H1 (cell line): ENCODE data around the gene ATP6V1A. TPM values are rescaled to one million over a fixed set of nuclear protein-coding genes. Genes with fewer than 3 reads are reported as not detected.

ENCODE experiments used
- CTCF ChIA-PET: fragments of 300-600 bp; sonication (Branson Sonifier 250); formaldehyde crosslinking; loops from one replicate; lab custom pipeline; 2021; ENCODE audit not compliant: partially characterized antibody; lab: Charles Lee
- POLR2A ChIA-PET: fragments of 300-600 bp; sonication (Branson Sonifier 250); formaldehyde crosslinking; loops from one replicate; lab custom pipeline; 2021; ENCODE audit warnings: inconsistent platforms; ENCODE audit not compliant: partially characterized antibody; lab: Charles Lee
- DNase-seq, 2 experiments: peaks; one replicate each; pipeline versions ENCODE4 v3.0.0 to v3.0.0-alpha.2; 2010 to 2022; ENCODE audit warnings: low spot score in 2 of 2, low read depth in 1 of 2, mixed read lengths in 1 of 2
- FAIRE-seq: peaks from 2 replicates; lab custom pipeline; 2011; peaks lifted over from hg19 to GRCh38; lab: Jason Lieb, UNC
- H2AFZ ChIP-seq: 2 replicates; pipeline ENCODE4 v1.8.1; 2012; ENCODE audit warnings: low read length, inconsistent platforms
- H2AK5ac ChIP-seq: 2 replicates; pipeline ENCODE4 v1.6.1; 2013; ENCODE audit warnings: low read depth, low read length
- H2BK120ac ChIP-seq: replicated peaks from 2 replicates; pipeline ENCODE3; 2013; ENCODE audit warnings: low read depth, low read length, inconsistent platforms
- H2BK12ac ChIP-seq: 2 replicates; pipeline ENCODE4 v1.6.1; 2013; ENCODE audit warnings: low read depth, low read length
- H2BK15ac ChIP-seq: 2 replicates; pipeline ENCODE4 v1.6.1; 2013; ENCODE audit warnings: low read length
- H2BK20ac ChIP-seq: 2 replicates; pipeline ENCODE4 v1.6.1; 2013; ENCODE audit warnings: low read length
- H2BK5ac ChIP-seq: 2 replicates; pipeline ENCODE4 v1.6.1; 2013; ENCODE audit warnings: low read depth, low read length
- H3K14ac ChIP-seq: 2 replicates; pipeline ENCODE4 v1.6.1; 2013; ENCODE audit warnings: inconsistent platforms; ENCODE audit not compliant: insufficient read length
- H3K18ac ChIP-seq: 2 replicates; pipeline ENCODE4 v1.6.1; 2013; ENCODE audit warnings: low read length; ENCODE audit errors: extremely low read depth
- H3K23ac ChIP-seq: 2 replicates; pipeline ENCODE4 v1.6.1; 2013; ENCODE audit warnings: inconsistent platforms; ENCODE audit not compliant: insufficient read length
- H3K23me2 ChIP-seq: 2 replicates; pipeline ENCODE4 v1.6.1; 2013; ENCODE audit warnings: low read depth, low read length
- H3K27ac ChIP-seq: 2 replicates; pipeline ENCODE4 v1.6.1; 2011; ENCODE audit warnings: low read depth, low read length, inconsistent platforms
- H3K27me3 ChIP-seq, 4 experiments: replicated peaks in 1 of 4; 1 replicate in 1 of 4; 2 replicates in 3 of 4; pipeline versions ENCODE4 v1.6.1 to v1.8.1; 2011 to 2013; ENCODE audit warnings: low read length in 3 of 4, mild to moderate bottlenecking in 3 of 4, inconsistent platforms in 2 of 4, mixed read lengths in 2 of 4, moderate library complexity in 1 of 4; ENCODE audit not compliant: control insufficient read depth in 3 of 4, insufficient read depth in 3 of 4; ENCODE audit errors: extremely low read depth in 1 of 4
- H3K36me3 ChIP-seq, 4 experiments: 2 replicates each; pipeline versions ENCODE4 v1.6.1 to v1.8.1; 2011 to 2013; ENCODE audit warnings: mild to moderate bottlenecking in 4 of 4, low read length in 3 of 4, moderate library complexity in 2 of 4, control low read depth in 1 of 4, inconsistent platforms in 1 of 4; ENCODE audit not compliant: insufficient read depth in 4 of 4, control insufficient read depth in 2 of 4
- H3K4ac ChIP-seq: replicated peaks from 2 replicates; pipeline ENCODE3; 2013; ENCODE audit warnings: low read length, low read depth, mixed read lengths, inconsistent platforms; ENCODE audit not compliant: insufficient read length
- H3K4me1 ChIP-seq, 4 experiments: replicated peaks in 1 of 4; 1 replicate in 1 of 4; 2 replicates in 3 of 4; pipeline versions ENCODE4 v1.6.1 to v1.8.1; 2011 to 2013; ENCODE audit warnings: low read length in 3 of 4, inconsistent platforms in 2 of 4, mixed read lengths in 1 of 4; ENCODE audit not compliant: insufficient read depth in 4 of 4, control insufficient read depth in 3 of 4
- H3K4me2 ChIP-seq, 2 experiments: 2 replicates each; pipeline versions ENCODE4 v1.6.1 to v1.8.1; 2011 to 2013; ENCODE audit warnings: low read depth in 2 of 2, low read length in 2 of 2, control low read depth in 1 of 2, inconsistent platforms in 1 of 2, mild to moderate bottlenecking in 1 of 2; ENCODE audit not compliant: insufficient read depth in 1 of 2
- H3K4me3 ChIP-seq, 4 experiments: fragments of 200-600, 300-600 bp in 1 of 4; sonication (generic), shearing (Covaris generic), sonication (Bioruptor Twin) in 1 of 4; 2 replicates each; pipeline versions ENCODE4 v1.5.1 to v1.8.1; 2011 to 2016; ENCODE audit warnings: low read length in 4 of 4, low read depth in 3 of 4, control low read depth in 2 of 4, inconsistent platforms in 2 of 4, mild to moderate bottlenecking in 2 of 4, mixed read lengths in 1 of 4, moderate library complexity in 1 of 4; ENCODE audit not compliant: insufficient read depth in 2 of 4; ENCODE audit errors: extremely low read depth in 1 of 4
- H3K56ac ChIP-seq: replicated peaks from 2 replicates; pipeline ENCODE3; 2013; ENCODE audit warnings: low read depth, mild to moderate bottlenecking, mixed read lengths, low read length, inconsistent platforms; ENCODE audit not compliant: insufficient read length
- H3K79me1 ChIP-seq: 2 replicates; pipeline ENCODE4 v1.6.1; 2013; ENCODE audit warnings: low read depth, low read length, control low read depth
- H3K79me2 ChIP-seq, 2 experiments: 2 replicates each; pipeline versions ENCODE4 v1.6.1 to v1.8.1; 2012 to 2013; ENCODE audit warnings: low read length in 2 of 2, mild to moderate bottlenecking in 2 of 2, inconsistent platforms in 1 of 2; ENCODE audit not compliant: insufficient read depth in 2 of 2, control insufficient read depth in 1 of 2
- H3K9ac ChIP-seq, 4 experiments: replicated peaks in 1 of 4; 1 replicate in 1 of 4; 2 replicates in 3 of 4; pipeline versions ENCODE4 v1.6.1 to v1.8.1; 2011 to 2013; ENCODE audit warnings: low read depth in 3 of 4, low read length in 3 of 4, control low read depth in 2 of 4, mild to moderate bottlenecking in 2 of 4, moderate library complexity in 2 of 4, inconsistent platforms in 1 of 4; ENCODE audit errors: extremely low read depth in 1 of 4
- H3K9me3 ChIP-seq, 2 experiments: 2 replicates each; pipeline versions ENCODE4 v1.6.1 to v1.8.1; 2012 to 2013; ENCODE audit warnings: mild to moderate bottlenecking in 2 of 2, moderate library complexity in 2 of 2, control low read depth in 1 of 2, inconsistent platforms in 1 of 2, low read depth in 1 of 2, low read length in 1 of 2, mixed read lengths in 1 of 2; ENCODE audit not compliant: insufficient read depth in 2 of 2
- H4K20me1 ChIP-seq, 2 experiments: replicated peaks in 1 of 2; 2 replicates each; pipeline versions ENCODE3 to v1.8.1; 2011 to 2013; ENCODE audit warnings: inconsistent platforms in 2 of 2, low read length in 2 of 2, mild to moderate bottlenecking in 1 of 2; ENCODE audit not compliant: insufficient read depth in 2 of 2, control insufficient read depth in 1 of 2
- H4K5ac ChIP-seq: 2 replicates; pipeline ENCODE4 v1.6.1; 2013; ENCODE audit warnings: low read length, low read depth, mixed read lengths, inconsistent platforms; ENCODE audit not compliant: insufficient read length
- H4K8ac ChIP-seq: 2 replicates; pipeline ENCODE4 v1.8.0; 2013; ENCODE audit warnings: mild to moderate bottlenecking, moderate library complexity, low read length, inconsistent platforms; ENCODE audit not compliant: insufficient read depth; ENCODE audit errors: extremely low read depth
- H4K91ac ChIP-seq: replicated peaks from 2 replicates; pipeline ENCODE3; 2013; ENCODE audit warnings: low read length, mixed read lengths, inconsistent platforms; ENCODE audit not compliant: insufficient read length
- CREB1 ChIP-seq: IDR thresholded peaks from 2 replicates; pipeline ENCODE4 v1.6.1; 2012; ENCODE audit warnings: inconsistent platforms
- EP300 ChIP-seq, 2 experiments: IDR thresholded peaks; 1 replicate in 1 of 2; 2 replicates in 1 of 2; pipeline ENCODE4 v1.6.1; 2011 to 2012; ENCODE audit warnings: low read depth in 2 of 2, low read length in 2 of 2, mild to moderate bottlenecking in 2 of 2, borderline replicate concordance in 1 of 2, inconsistent platforms in 1 of 2, moderate library complexity in 1 of 2
- EZH2 ChIP-seq: fragments of 200-600 bp; sonication (generic); IDR thresholded peaks from 2 replicates; pipeline ENCODE4 v1.7.1; 2012; ENCODE audit warnings: low read depth, mild to moderate bottlenecking, moderate library complexity, low read length, inconsistent platforms; ENCODE audit not compliant: severe bottlenecking
- SIN3A ChIP-seq, 2 experiments: IDR thresholded peaks in 1 of 2; conservative IDR thresholded peaks in 1 of 2; 2 replicates each; pipeline ENCODE4 v1.6.1; 2011 to 2012; ENCODE audit warnings: low read length in 2 of 2, improper control_type of control experiment in 1 of 2, low read depth in 1 of 2, mild to moderate bottlenecking in 1 of 2
- SP2 ChIP-seq: IDR thresholded peaks from 2 replicates; pipeline ENCODE4 v1.6.1; 2012; ENCODE audit warnings: mild to moderate bottlenecking, low read length, inconsistent platforms
- SUZ12 ChIP-seq: fragments of 200-600 bp; sonication (generic); IDR thresholded peaks from 2 replicates; pipeline ENCODE4 v1.6.1; 2012; ENCODE audit warnings: mild to moderate bottlenecking, inconsistent platforms, low read length, moderate library complexity, mixed read lengths
- TAF7 ChIP-seq: optimal IDR thresholded peaks from 2 replicates; pipeline ENCODE3; 2011; ENCODE audit warnings: low read depth, mild to moderate bottlenecking, inconsistent platforms, low read length, moderate library complexity, borderline replicate concordance
- TEAD4 ChIP-seq: IDR thresholded peaks from 2 replicates; pipeline ENCODE4 v1.6.1; 2012; ENCODE audit warnings: low read depth, low read length, inconsistent platforms, mixed read lengths
- YY1 ChIP-seq: IDR thresholded peaks from 2 replicates; pipeline ENCODE4 v1.6.1; 2011; ENCODE audit warnings: low read depth, mild to moderate bottlenecking, low read length
- WGBS, 2 experiments: shearing (Covaris generic) in 1 of 2; methylation state at CpG; one replicate each; pipeline versions ENCODE4 v1.1.6 to v1.1.7; 2013 to 2015; ENCODE audit warnings: low lambda C conversion rate in 2 of 2, mixed read lengths in 2 of 2, inconsistent platforms in 1 of 2, low coverage in 1 of 2, missing lambda C conversion rate in 1 of 2; ENCODE audit not compliant: insufficient replicate concordance in 2 of 2, insufficient coverage in 1 of 2, insufficient read length in 1 of 2; ENCODE audit errors: extremely low coverage in 1 of 2, missing lambda C conversion rate in 1 of 2; 5-methylcytosine and 5-hydroxymethylcytosine counted together
- polyA plus RNA-seq, 7 experiments: library from polyadenylated mRNA; depleted of rRNA in 3 of 7; stranded (reverse) in 5 of 7; unstranded in 2 of 7; fragments of >200 nt in 5 of 7; fragments of 200-250 nt in 2 of 7; gene quantifications; 1 replicate in 5 of 7; 2 replicates in 1 of 7; 4 replicates in 1 of 7; pipeline versions ENCODE4 v1.2.1 to v1.2.3, GENCODE V29; 2011 to 2013; ENCODE audit warnings: missing spikeins in 2 of 7, mixed read lengths in 2 of 7
- total RNA-seq: library from RNA; stranded (reverse); fragmentation: NEBNext Ultra II Directional; extraction: Animal tissue kit (Norgen Biotek cat#: 25700); gene quantifications from 2 replicates; pipeline ENCODE4 v1.2.1, GENCODE V29; 2021
- TF ChIP-seq, protein P1 (sequence below): IDR thresholded peaks from 2 replicates; pipeline ENCODE4 v1.6.1; 2011; ENCODE audit warnings: low read depth, mild to moderate bottlenecking, low read length; ENCODE audit not compliant: insufficient read depth
- TF ChIP-seq, protein P2 (sequence below): IDR thresholded peaks from 2 replicates; pipeline ENCODE4 v1.6.1; 2012; ENCODE audit warnings: low read length, inconsistent platforms

ATP6V1A gene
- total and polyA plus RNA-seq, 2 of the 8 experiments (the other 6 are each of a cell fraction or from before 2014, with no cell fraction given) = 15.4 to 90.9 TPM

DNA sequence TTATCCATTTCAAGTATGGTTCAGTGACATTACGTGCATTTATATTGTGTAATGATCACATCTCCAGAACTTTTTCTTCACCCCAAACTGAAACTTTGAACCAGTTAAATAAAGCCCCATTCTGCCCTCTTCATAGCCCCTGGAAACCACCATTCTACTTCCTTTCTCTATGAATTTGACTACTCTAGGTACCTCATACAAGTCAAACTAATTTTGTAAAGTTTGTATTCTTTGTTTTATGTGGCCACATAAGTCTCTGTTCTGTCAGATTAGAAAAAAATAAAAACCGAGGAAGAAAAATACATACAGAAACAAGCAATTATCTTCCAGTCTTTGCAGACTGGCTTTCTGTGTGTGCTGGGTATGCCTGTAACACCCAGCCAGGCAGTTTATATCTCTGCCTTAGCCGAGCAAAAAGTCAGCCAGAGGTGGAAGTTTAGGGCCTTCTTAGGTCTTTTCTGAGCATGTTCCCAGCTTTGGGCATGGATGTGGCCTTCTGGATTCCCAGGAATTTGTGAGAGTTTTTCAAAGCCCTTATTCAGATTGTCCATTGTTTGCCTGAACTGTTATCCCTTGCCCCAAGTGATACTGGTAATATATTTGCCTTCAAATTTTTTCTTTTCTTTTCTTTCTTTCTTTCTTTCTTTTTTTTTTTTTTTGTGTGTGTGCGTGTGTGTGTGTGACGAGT, 85.8 kb downstream of the ATP6V1A start:
- Histone ChIP-seq H3K14ac (no peak overlapping the region), H3K18ac (no peak overlapping the region), H3K9me3 (no peaks in the 10 kb centered on the region), H3K4ac (no peak overlapping the region), H3K27ac (no peak overlapping the region), H3K56ac (no peak overlapping the region), H2AFZ (peak overlapping the region; percentile 9), H3K23me2 (no peaks in the 10 kb centered on the region), H4K5ac (no peak overlapping the region), H2BK5ac (no peak overlapping the region), H3K79me1 (no peaks in the 10 kb centered on the region), H2BK120ac (no peak overlapping the region), H3K4me2 (no peak overlapping the region), H2BK15ac (no peak overlapping the region), H3K4me3 (no peak overlapping the region), H4K8ac (no peak overlapping the region), H3K4me1 (peaks cover 0 to 6% (median 0%) of the 10 kb centered on the region in 4 experiments; a peak in 1 of 7 replicates), H3K9ac (no peak overlapping the region), H3K36me3 (no peaks in the 10 kb centered on the region), H4K91ac (no peak overlapping the region), H4K20me1 (no peaks in the 10 kb centered on the region), H2BK20ac (no peak overlapping the region), H3K27me3 (no peaks in the 10 kb centered on the region), H2AK5ac (no peak overlapping the region), H3K23ac (no peak overlapping the region), H3K79me2 (no peaks in the 10 kb centered on the region), H2BK12ac (no peak overlapping the region)
- 92% methylated on average over 3 of the region's 5 CpGs; no CpG with 5 or more reads in 1 of the 2 experiments for WGBS, 2 experiments
- CTCF ChIA-PET = no interaction called here
- DNase-seq (no peak), FAIRE-seq (no peak)
- POLR2A ChIA-PET = no interaction called here
- TF ChIP-seq TAF7 (no peak), SP2 (no peak), YY1 (no peak), TEAD4 (no peak), CREB1 (no peak), EP300 (IDR thresholded peaks at IDR 0.05; ENCODE audit: borderline replicate concordance in 1 of 2, low read depth in 2 of 2, low read length in 2 of 2) (no peak), SIN3A (conservative IDR thresholded peaks at IDR 0.05 in 1 of 2, IDR thresholded peaks at IDR 0.05 in 1 of 2; ENCODE audit: low read depth in 1 of 2, low read length in 2 of 2) (no peak), SUZ12 (no peak), EZH2 (no peak)
- TF ChIP-seq, protein P1, sequence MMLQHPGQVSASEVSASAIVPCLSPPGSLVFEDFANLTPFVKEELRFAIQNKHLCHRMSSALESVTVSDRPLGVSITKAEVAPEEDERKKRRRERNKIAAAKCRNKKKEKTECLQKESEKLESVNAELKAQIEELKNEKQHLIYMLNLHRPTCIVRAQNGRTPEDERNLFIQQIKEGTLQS = no peak
- TF ChIP-seq, protein P2, sequence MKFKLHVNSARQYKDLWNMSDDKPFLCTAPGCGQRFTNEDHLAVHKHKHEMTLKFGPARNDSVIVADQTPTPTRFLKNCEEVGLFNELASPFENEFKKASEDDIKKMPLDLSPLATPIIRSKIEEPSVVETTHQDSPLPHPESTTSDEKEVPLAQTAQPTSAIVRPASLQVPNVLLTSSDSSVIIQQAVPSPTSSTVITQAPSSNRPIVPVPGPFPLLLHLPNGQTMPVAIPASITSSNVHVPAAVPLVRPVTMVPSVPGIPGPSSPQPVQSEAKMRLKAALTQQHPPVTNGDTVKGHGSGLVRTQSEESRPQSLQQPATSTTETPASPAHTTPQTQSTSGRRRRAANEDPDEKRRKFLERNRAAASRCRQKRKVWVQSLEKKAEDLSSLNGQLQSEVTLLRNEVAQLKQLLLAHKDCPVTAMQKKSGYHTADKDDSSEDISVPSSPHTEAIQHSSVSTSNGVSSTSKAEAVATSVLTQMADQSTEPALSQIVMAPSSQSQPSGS = no peak
